Neuronal stem cell (in vitro differentiated cells): Measurements from ENCODE around the gene MYL5.

Source experiments
- DNase-seq: peaks from one replicate; pipeline ENCODE4 v3.0.0-alpha.2; 2013; ENCODE audit warnings: low spot score
- H2AFZ ChIP-seq: one replicate; pipeline ENCODE4 v1.6.1; 2013; ENCODE audit warnings: mild to moderate bottlenecking, low read length, inconsistent platforms
- H2AK5ac ChIP-seq: 2 replicates; pipeline ENCODE4 v1.6.1; 2013; ENCODE audit warnings: low read depth, mild to moderate bottlenecking, inconsistent platforms, low read length, moderate library complexity, mixed read lengths
- H2BK120ac ChIP-seq: 2 replicates; pipeline ENCODE4 v1.6.1; 2013; ENCODE audit warnings: low read depth, mild to moderate bottlenecking, inconsistent platforms, low read length, moderate library complexity, mixed read lengths
- H2BK12ac ChIP-seq: one replicate; pipeline ENCODE4 v1.6.1; 2013; ENCODE audit warnings: low read length, inconsistent platforms
- H2BK15ac ChIP-seq: 2 replicates; pipeline ENCODE4 v1.6.1; 2013; ENCODE audit warnings: mild to moderate bottlenecking, low read length, inconsistent platforms, mixed read lengths
- H2BK5ac ChIP-seq: one replicate; pipeline ENCODE4 v1.6.1; 2013; ENCODE audit warnings: inconsistent platforms, mild to moderate bottlenecking, low read length, moderate library complexity
- H3K14ac ChIP-seq: one replicate; pipeline ENCODE4 v1.6.1; 2013; ENCODE audit warnings: low read length, inconsistent platforms
- H3K18ac ChIP-seq: 2 replicates; pipeline ENCODE4 v1.6.1; 2013; ENCODE audit warnings: low read length, inconsistent platforms
- H3K23ac ChIP-seq: 2 replicates; pipeline ENCODE4 v1.6.1; 2013; ENCODE audit warnings: low read depth, mild to moderate bottlenecking, mixed read lengths, low read length, inconsistent platforms; ENCODE audit not compliant: poor library complexity
- H3K27ac ChIP-seq: replicated peaks from 3 replicates; pipeline ENCODE4 v1.5.1; 2013; ENCODE audit warnings: low read length, inconsistent platforms
- H3K27me3 ChIP-seq, 3 experiments: 2 replicates each; pipeline ENCODE4 v1.6.1; 2013; ENCODE audit warnings: low read length in 3 of 3, mild to moderate bottlenecking in 2 of 3, inconsistent platforms in 1 of 3, low read depth in 1 of 3, mixed read lengths in 1 of 3, moderate library complexity in 1 of 3; ENCODE audit not compliant: control insufficient read depth in 3 of 3, insufficient read depth in 3 of 3
- H3K36me3 ChIP-seq, 2 donors: replicated peaks in 1 of 2; 2 replicates each; pipeline ENCODE4 v1.6.1; 2013; ENCODE audit warnings: low read length in 2 of 2; ENCODE audit not compliant: control insufficient read depth in 2 of 2, insufficient read depth in 2 of 2
- H3K4ac ChIP-seq: 2 replicates; pipeline ENCODE4 v1.6.1; 2013; ENCODE audit warnings: inconsistent platforms, mild to moderate bottlenecking, low read length, moderate library complexity
- H3K4me1 ChIP-seq, 2 donors: 1 replicate in 1 of 2; 2 replicates in 1 of 2; pipeline ENCODE4 v1.6.1; 2013; ENCODE audit warnings: low read length in 2 of 2, low read depth in 1 of 2; ENCODE audit not compliant: control insufficient read depth in 2 of 2, insufficient read depth in 1 of 2
- H3K4me2 ChIP-seq: one replicate; pipeline ENCODE4 v1.6.1; 2013; ENCODE audit warnings: mild to moderate bottlenecking, low read length, inconsistent platforms; ENCODE audit not compliant: insufficient read depth, poor library complexity, severe bottlenecking
- H3K4me3 ChIP-seq, 2 donors: 2 replicates each; pipeline ENCODE4 v1.5.1; 2013; ENCODE audit warnings: low read length in 2 of 2, mild to moderate bottlenecking in 2 of 2, inconsistent platforms in 1 of 2, moderate library complexity in 1 of 2
- H3K79me1 ChIP-seq: one replicate; pipeline ENCODE4 v1.6.1; 2013; ENCODE audit warnings: low read depth, mild to moderate bottlenecking, inconsistent platforms, low read length, moderate library complexity
- H3K9ac ChIP-seq: one replicate; pipeline ENCODE4 v1.6.1; 2013; ENCODE audit warnings: mild to moderate bottlenecking, low read depth, low read length, inconsistent platforms; ENCODE audit not compliant: poor library complexity
- H3K9me3 ChIP-seq, 2 donors: replicated peaks in 1 of 2; 2 replicates each; pipeline versions ENCODE3 to v1.6.1; 2013; ENCODE audit warnings: low read length in 2 of 2, mild to moderate bottlenecking in 2 of 2, inconsistent platforms in 1 of 2, low read depth in 1 of 2, mixed read lengths in 1 of 2, moderate library complexity in 1 of 2; ENCODE audit not compliant: control insufficient read depth in 2 of 2, insufficient read depth in 1 of 2
- H4K8ac ChIP-seq: one replicate; pipeline ENCODE4 v1.6.1; 2013; ENCODE audit warnings: low read depth, mild to moderate bottlenecking, inconsistent platforms, low read length, moderate library complexity
- H4K91ac ChIP-seq: one replicate; pipeline ENCODE4 v1.6.1; 2013; ENCODE audit warnings: low read length, low read depth, mild to moderate bottlenecking, inconsistent platforms; ENCODE audit not compliant: poor library complexity
- WGBS, 2 donors: extraction: QIAGEN DNeasy Blood & Tissue Kit; methylation state at CpG; one replicate each; pipeline ENCODE4 v1.1.7; 2013; ENCODE audit warnings: missing lambda C conversion rate in 2 of 2, mixed read lengths in 1 of 2; ENCODE audit not compliant: insufficient read length in 2 of 2, insufficient replicate concordance in 1 of 2; ENCODE audit errors: extremely low coverage in 2 of 2; 5-methylcytosine and 5-hydroxymethylcytosine counted together

MYL5 gene

GRCh38 chr4:675980-676870 lies 1.9 kb downstream of the MYL5 start:
- Histone ChIP-seq H3K9me3 (no peaks in the 10 kb centered on the region), H3K14ac (no peak overlapping the region), H3K18ac (no peak overlapping the region), H3K27me3 (peaks cover 0 to 9% (median 2%) of the 10 kb centered on the region in 3 experiments), H4K8ac (no peak overlapping the region), H2BK120ac (no peak overlapping the region), H3K4me3 (peak overlapping the region in 1 of 2 donors; percentile 85), H3K4me2 (no peak overlapping the region), H2BK5ac (no peak overlapping the region), H2AK5ac (no peak overlapping the region), H3K79me1 (peaks cover 7% of the 10 kb centered on the region), H3K27ac (no peak overlapping the region), H3K4ac (no peak overlapping the region), H2BK15ac (no peak overlapping the region), H2BK12ac (no peak overlapping the region), H4K91ac (no peak overlapping the region), H3K36me3 (peaks cover 11 to 20% of the 10 kb centered on the region in 2 donors), H3K9ac (no peak overlapping the region), H3K4me1 (peaks cover 16% of the 10 kb centered on the region in 2 donors), H3K23ac (no peak overlapping the region), H2AFZ (no peak overlapping the region)
- WGBS, 2 donors: no CpG with 5 or more reads among the region's 19 CpGs
- DNase-seq: no peak

- no peak for DNase-seq
- H2BK120ac ChIP-seq: no peak overlapping the region
Observed at GRCh38 chr4:676871-677235, 2.5 kb downstream of the MYL5 start.

GRCh38 chr4:677431-678293 lies 3.3 kb downstream of the MYL5 start:
- Histone ChIP-seq H3K4me3 (peak overlapping the region in 1 of 2 donors; percentile 38), H3K4me2 (no peak overlapping the region), H3K14ac (peak overlapping the region; percentile 82), H3K18ac (peak overlapping the region; percentile 80), H2BK15ac (peak overlapping the region; percentile 85), H2AK5ac (peak overlapping the region; percentile 63), H3K79me1 (peaks cover 7% of the 10 kb centered on the region), H2AFZ (no peak overlapping the region), H4K91ac (no peak overlapping the region), H2BK5ac (peak overlapping the region; percentile 13), H3K9ac (peak overlapping the region; percentile 70), H3K36me3 (peaks cover 0 to 7% of the 10 kb centered on the region in 2 donors), H3K23ac (peak overlapping the region; percentile 98), H2BK12ac (no peak overlapping the region), H3K4me1 (peaks cover 16% of the 10 kb centered on the region in 2 donors), H2BK120ac (no peak overlapping the region), H3K27me3 (peaks cover 0 to 9% (median 2%) of the 10 kb centered on the region in 3 experiments), H3K9me3 (no peaks in the 10 kb centered on the region), H4K8ac (no peak overlapping the region), H3K27ac (no peak overlapping the region), H3K4ac (no peak overlapping the region)
- WGBS, 2 donors: no CpG with 5 or more reads among the region's 26 CpGs
- DNase-seq: no peak

More at GRCh38 chr4:676871-677235, 2.5 kb downstream of the MYL5 start:
- Histone ChIP-seq H3K36me3 (peaks cover 6 to 15% of the 10 kb centered on the region in 2 donors), H3K27ac (no peak overlapping the region), H3K4me2 (no peak overlapping the region), H3K9me3 (no peaks in the 10 kb centered on the region), H2BK5ac (no peak overlapping the region), H3K4ac (no peak overlapping the region), H2AK5ac (no peak overlapping the region), H2AFZ (no peak overlapping the region), H4K91ac (no peak overlapping the region), H3K23ac (no peak overlapping the region), H3K14ac (no peak overlapping the region), H4K8ac (no peak overlapping the region), H3K4me1 (peaks cover 16% of the 10 kb centered on the region in 2 donors), H3K9ac (no peak overlapping the region), H3K79me1 (peaks cover 7% of the 10 kb centered on the region), H3K18ac (no peak overlapping the region), H2BK12ac (no peak overlapping the region), H3K4me3 (no peak overlapping the region), H3K27me3 (peaks cover 0 to 9% (median 2%) of the 10 kb centered on the region in 3 experiments), H2BK15ac (no peak overlapping the region)
- WGBS, 2 donors: no CpG with 5 or more reads among the region's 8 CpGs
